HG02870 (cell line): ENCODE measurements around the gene ACYP2.
A peak's percentile ranks its signal among the peaks of the same experiment; 100 is the strongest.

Experiments used
- ATAC-seq: cut with Tn5 transposase; IDR thresholded peaks from one replicate; pipeline ENCODE4 v1.9.1; 2021; ENCODE audit warnings: mild to moderate bottlenecking, moderate library complexity; ENCODE audit not compliant: unreplicated experiment

ACYP2 gene

GRCh38 chr2:54209379-54209778 is 94.0 kb downstream of the ACYP2 start:
- no peak for ATAC-seq

GRCh38 chr2:54212456-54212855 is 97.0 kb downstream of the ACYP2 start:
- no peak for ATAC-seq

- ATAC-seq, result no peak
Measured at GRCh38 chr2:54213082-54213481, 97.7 kb downstream of the ACYP2 start.

- no peak for ATAC-seq
Measured at GRCh38 chr2:54224997-54225396, 109.6 kb downstream of the ACYP2 start.

GRCh38 chr2:54226260-54226659 is 110.8 kb downstream of the ACYP2 start:
- ATAC-seq, result no peak

- ATAC-seq, result no peak
Measured at GRCh38 chr2:54227798-54228197, 112.4 kb downstream of the ACYP2 start.

GRCh38 chr2:54228945-54229344 is 113.5 kb downstream of the ACYP2 start:
- ATAC-seq, result no peak

- no peak for ATAC-seq
Measured at GRCh38 chr2:54233832-54234649, 118.6 kb downstream of the ACYP2 start.

- no peak for ATAC-seq
Measured at GRCh38 chr2:54237428-54237827, 122.0 kb downstream of the ACYP2 start.

GRCh38 chr2:54239427-54239826 is 124.0 kb downstream of the ACYP2 start:
- ATAC-seq, result no peak

- no peak for ATAC-seq
Measured at GRCh38 chr2:54240515-54241469, 125.4 kb downstream of the ACYP2 start.

- ATAC-seq, result no peak
Measured at GRCh38 chr2:54247115-54247514, 131.7 kb downstream of the ACYP2 start.

GRCh38 chr2:54249629-54250028 is 134.2 kb downstream of the ACYP2 start:
- ATAC-seq, result no peak

- ATAC-seq, result no peak
Measured at GRCh38 chr2:54254180-54254579, 138.8 kb downstream of the ACYP2 start.

GRCh38 chr2:54255230-54256090 is 140.0 kb downstream of the ACYP2 start:
- no peak for ATAC-seq

- no peak for ATAC-seq
Measured at GRCh38 chr2:54256091-54256694, 140.8 kb downstream of the ACYP2 start, which contains the start of gene TSPYL6. Gene TSPYL6, minus strand, starts transcription at chr2:54256229. Its CDS starts 78 bp downstream, at chr2:54256151.

GRCh38 chr2:54258166-54258565 is 142.8 kb downstream of the ACYP2 start:
- ATAC-seq, result no peak

- ATAC-seq, result peak; percentile 99
Measured at GRCh38 chr2:54259413-54260240, 144.2 kb downstream of the ACYP2 start.

GRCh38 chr2:54260241-54260595 is 144.8 kb downstream of the ACYP2 start:
- ATAC-seq, result no peak

GRCh38 chr2:54261537-54261936 is 146.1 kb downstream of the ACYP2 start:
- ATAC-seq, result no peak
